NCI-H748 treated with DMSO at 0.1 percent for 48 hours (cell line): Measurements from ENCODE around the gene COPB1.
A peak's percentile ranks its signal among the peaks of the same experiment; 100 is the strongest.

Experiments used
- DNase-seq: peaks from one replicate; lab custom pipeline; 2025; lab: John Stamatoyannopoulos, UW

Gene COPB1

GRCh38 chr11:14513800-14514199, 14.2 kb upstream of the COPB1 start:
- no peak for DNase-seq

- no peak for DNase-seq
These were observed 6.9 kb upstream of the COPB1 start for GRCh38 chr11:14506532-14506931.

GRCh38 chr11:14503023-14503422, 3.4 kb upstream of the COPB1 start:
- no peak for DNase-seq

- DNase-seq, result no peak
These were observed 2.4 kb upstream of the COPB1 start for GRCh38 chr11:14502039-14502438.

- DNase-seq, result peak; percentile 60
These were observed 605 bp upstream of the COPB1 start for GRCh38 chr11:14500181-14500651.

GRCh38 chr11:14499178-14499559, 442 bp downstream of the COPB1 start:
- DNase-seq, result no peak

- no peak for DNase-seq
These were observed 18.9 kb downstream of the COPB1 start for GRCh38 chr11:14480716-14481115.

GRCh38 chr11:14471127-14471526, 28.5 kb downstream of the COPB1 start:
- no peak for DNase-seq

- DNase-seq, result no peak
These were observed 36.0 kb downstream of the COPB1 start for GRCh38 chr11:14463623-14464022.

- no peak for DNase-seq
These were observed 39.5 kb downstream of the COPB1 start for GRCh38 chr11:14460147-14460546.

- no peak for DNase-seq
These were observed 41.2 kb downstream of the COPB1 start for GRCh38 chr11:14458377-14458776.

- DNase-seq, result no peak
These were observed 43.8 kb downstream of the COPB1 start for GRCh38 chr11:14455648-14456430.

- DNase-seq, result no peak
These were observed 44.6 kb downstream of the COPB1 start for GRCh38 chr11:14454861-14455632.

- DNase-seq, result no peak
These were observed 47.8 kb downstream of the COPB1 start for GRCh38 chr11:14451825-14452224.

GRCh38 chr11:14449302-14449714, 50.3 kb downstream of the COPB1 start:
- no peak for DNase-seq

- no peak for DNase-seq
These were observed 51.4 kb downstream of the COPB1 start for GRCh38 chr11:14448240-14448639.

GRCh38 chr11:14446701-14447169, 52.9 kb downstream of the COPB1 start:
- no peak for DNase-seq

GRCh38 chr11:14445542-14446530, 53.8 kb downstream of the COPB1 start:
- no peak for DNase-seq

- no peak for DNase-seq
These were observed 55.0 kb downstream of the COPB1 start for GRCh38 chr11:14444441-14445189.

- DNase-seq, result no peak
These were observed 56.0 kb downstream of the COPB1 start for GRCh38 chr11:14443638-14444037.
